ENCODE data around the gene HYLS1. TPM values are rescaled to one million over a fixed set of nuclear protein-coding genes. Genes with fewer than 3 reads are reported as not detected.

The HYLS1 gene
- total RNA-seq, 1 donor from 2014 or later, result 4.5 TPM

DNA sequence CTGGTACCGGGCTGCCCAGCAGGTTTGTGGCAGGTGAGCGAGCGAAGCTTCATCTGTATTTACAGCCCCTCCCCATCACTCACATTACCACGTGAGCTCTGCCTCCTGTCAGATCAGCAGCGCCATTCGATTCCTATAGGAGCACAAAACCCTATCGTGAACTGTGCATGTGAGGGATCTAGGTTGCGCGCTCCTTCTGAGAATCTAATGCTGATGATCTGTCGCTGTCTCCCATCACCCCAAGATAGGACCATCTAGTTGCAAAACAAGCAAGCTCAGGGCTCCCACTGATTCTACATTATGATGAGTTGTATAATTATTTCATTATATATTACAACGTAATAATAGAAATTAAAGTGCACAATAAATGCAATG is 42.6 kb downstream of the HYLS1 start:
- Mint-ChIP-seq H3K36me3 (ENCODE audit: low read depth) (no peaks in the 10 kb centered on the region), H3K4me3 (ENCODE audit: unreplicated experiment) (no peak overlapping the region), H3K4me1 (ENCODE audit: low read depth) (peaks cover 8% of the 10 kb centered on the region), H3K27me3 (ENCODE audit: low read depth) (peaks cover 23% of the 10 kb centered on the region), H3K27ac (ENCODE audit: unreplicated experiment) (no peak overlapping the region), H3K9me3 (ENCODE audit: low read depth) (no peaks in the 10 kb centered on the region)
- no peak for DNase-seq (ENCODE audit: low spot score)
- TF ChIP-seq, protein P1, sequence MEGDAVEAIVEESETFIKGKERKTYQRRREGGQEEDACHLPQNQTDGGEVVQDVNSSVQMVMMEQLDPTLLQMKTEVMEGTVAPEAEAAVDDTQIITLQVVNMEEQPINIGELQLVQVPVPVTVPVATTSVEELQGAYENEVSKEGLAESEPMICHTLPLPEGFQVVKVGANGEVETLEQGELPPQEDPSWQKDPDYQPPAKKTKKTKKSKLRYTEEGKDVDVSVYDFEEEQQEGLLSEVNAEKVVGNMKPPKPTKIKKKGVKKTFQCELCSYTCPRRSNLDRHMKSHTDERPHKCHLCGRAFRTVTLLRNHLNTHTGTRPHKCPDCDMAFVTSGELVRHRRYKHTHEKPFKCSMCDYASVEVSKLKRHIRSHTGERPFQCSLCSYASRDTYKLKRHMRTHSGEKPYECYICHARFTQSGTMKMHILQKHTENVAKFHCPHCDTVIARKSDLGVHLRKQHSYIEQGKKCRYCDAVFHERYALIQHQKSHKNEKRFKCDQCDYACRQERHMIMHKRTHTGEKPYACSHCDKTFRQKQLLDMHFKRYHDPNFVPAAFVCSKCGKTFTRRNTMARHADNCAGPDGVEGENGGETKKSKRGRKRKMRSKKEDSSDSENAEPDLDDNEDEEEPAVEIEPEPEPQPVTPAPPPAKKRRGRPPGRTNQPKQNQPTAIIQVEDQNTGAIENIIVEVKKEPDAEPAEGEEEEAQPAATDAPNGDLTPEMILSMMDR (IDR thresholded peaks at IDR 0.05), result no peak

DNA sequence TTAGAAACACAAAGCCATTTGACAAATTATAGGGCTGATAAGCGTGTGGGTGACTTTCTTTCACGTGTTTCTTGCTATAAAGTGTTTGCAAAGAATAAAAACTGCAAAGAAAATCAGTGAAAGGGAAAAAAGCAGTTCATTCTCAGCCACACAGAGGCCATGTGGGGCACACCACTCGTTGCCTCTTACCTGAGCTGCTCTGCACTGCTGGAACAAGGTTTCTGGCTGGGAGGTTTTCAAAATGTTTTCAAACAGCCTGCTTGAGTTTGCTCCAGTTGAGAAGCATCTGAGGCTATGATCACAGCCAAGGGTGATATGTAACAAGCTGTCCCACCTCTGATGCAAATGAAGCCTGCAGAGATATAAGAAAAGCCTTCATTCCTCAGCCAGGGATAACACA is 43.6 kb downstream of the HYLS1 start:
- peaks cover 21% of the 10 kb centered on the region for H3K27me3 Mint-ChIP-seq (ENCODE audit: low read depth)
- no peak overlapping the region for H3K27ac Mint-ChIP-seq (ENCODE audit: unreplicated experiment)
- H3K9me3 Mint-ChIP-seq (ENCODE audit: low read depth), result no peaks in the 10 kb centered on the region
- no peak for DNase-seq (ENCODE audit: low spot score)
- H3K36me3 Mint-ChIP-seq (ENCODE audit: low read depth), result no peaks in the 10 kb centered on the region
- no peaks in the 10 kb centered on the region for H3K4me1 Mint-ChIP-seq (ENCODE audit: low read depth)
- H3K4me3 Mint-ChIP-seq (ENCODE audit: unreplicated experiment), result no peak overlapping the region
- TF ChIP-seq, protein P1 (IDR thresholded peaks at IDR 0.05), result no peak

DNA sequence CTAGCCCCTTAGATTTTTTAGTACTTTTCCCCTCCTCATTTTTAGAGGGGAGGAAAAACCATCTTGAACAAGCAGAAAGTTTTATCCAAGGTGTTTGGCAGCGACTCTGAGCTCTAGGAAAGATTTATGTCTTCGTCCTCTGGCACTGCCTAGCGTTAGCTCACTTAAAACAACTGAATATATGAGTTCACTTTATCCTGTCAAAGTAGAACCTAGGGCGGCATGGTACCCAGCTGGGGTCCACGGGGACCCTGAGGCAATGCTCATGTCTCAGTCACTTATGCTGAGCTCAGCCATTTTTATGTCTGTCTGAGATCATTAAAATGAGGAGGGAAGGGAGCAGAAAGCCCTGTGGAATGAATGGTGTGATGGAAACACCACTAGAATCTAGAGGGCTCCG is 44.2 kb downstream of the HYLS1 start:
- H3K9me3 Mint-ChIP-seq (ENCODE audit: low read depth), result no peaks in the 10 kb centered on the region
- DNase-seq (ENCODE audit: low spot score), result no peak
- TF ChIP-seq, protein P1 (IDR thresholded peaks at IDR 0.05), result no peak
- no peaks in the 10 kb centered on the region for H3K4me1 Mint-ChIP-seq (ENCODE audit: low read depth)
- H3K36me3 Mint-ChIP-seq (ENCODE audit: low read depth), result no peaks in the 10 kb centered on the region
- no peak overlapping the region for H3K4me3 Mint-ChIP-seq (ENCODE audit: unreplicated experiment)
- H3K27ac Mint-ChIP-seq (ENCODE audit: unreplicated experiment), result no peak overlapping the region
- H3K27me3 Mint-ChIP-seq (ENCODE audit: low read depth), result peaks cover 19% of the 10 kb centered on the region

DNA sequence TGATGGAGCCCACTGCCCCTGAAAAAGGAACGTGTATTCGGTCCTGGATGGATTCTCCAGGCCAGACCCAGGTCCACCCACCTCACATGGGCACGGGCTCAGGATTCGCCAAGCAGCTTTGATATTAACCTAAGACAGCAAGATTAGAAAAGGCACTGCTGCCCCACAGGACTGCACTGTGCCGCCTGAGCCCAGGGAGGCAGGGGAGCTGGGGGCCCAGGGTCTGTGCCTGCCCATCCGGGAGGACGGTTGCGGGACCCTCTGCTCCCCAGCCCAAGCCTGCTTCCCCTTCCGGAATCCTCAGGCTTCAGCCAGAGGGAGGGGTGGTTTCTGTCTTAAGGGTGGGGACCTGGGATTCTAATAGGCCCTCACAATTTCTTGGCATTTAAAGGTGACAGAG is 44.8 kb downstream of the HYLS1 start:
- H3K27me3 Mint-ChIP-seq (ENCODE audit: low read depth), result peaks cover 14% of the 10 kb centered on the region
- no peaks in the 10 kb centered on the region for H3K36me3 Mint-ChIP-seq (ENCODE audit: low read depth)
- H3K27ac Mint-ChIP-seq (ENCODE audit: unreplicated experiment), result no peak overlapping the region
- DNase-seq (ENCODE audit: low spot score), result no peak
- TF ChIP-seq, protein P1 (IDR thresholded peaks at IDR 0.05), result no peak
- no peaks in the 10 kb centered on the region for H3K9me3 Mint-ChIP-seq (ENCODE audit: low read depth)
- no peaks in the 10 kb centered on the region for H3K4me1 Mint-ChIP-seq (ENCODE audit: low read depth)
- no peak overlapping the region for H3K4me3 Mint-ChIP-seq (ENCODE audit: unreplicated experiment)

DNA sequence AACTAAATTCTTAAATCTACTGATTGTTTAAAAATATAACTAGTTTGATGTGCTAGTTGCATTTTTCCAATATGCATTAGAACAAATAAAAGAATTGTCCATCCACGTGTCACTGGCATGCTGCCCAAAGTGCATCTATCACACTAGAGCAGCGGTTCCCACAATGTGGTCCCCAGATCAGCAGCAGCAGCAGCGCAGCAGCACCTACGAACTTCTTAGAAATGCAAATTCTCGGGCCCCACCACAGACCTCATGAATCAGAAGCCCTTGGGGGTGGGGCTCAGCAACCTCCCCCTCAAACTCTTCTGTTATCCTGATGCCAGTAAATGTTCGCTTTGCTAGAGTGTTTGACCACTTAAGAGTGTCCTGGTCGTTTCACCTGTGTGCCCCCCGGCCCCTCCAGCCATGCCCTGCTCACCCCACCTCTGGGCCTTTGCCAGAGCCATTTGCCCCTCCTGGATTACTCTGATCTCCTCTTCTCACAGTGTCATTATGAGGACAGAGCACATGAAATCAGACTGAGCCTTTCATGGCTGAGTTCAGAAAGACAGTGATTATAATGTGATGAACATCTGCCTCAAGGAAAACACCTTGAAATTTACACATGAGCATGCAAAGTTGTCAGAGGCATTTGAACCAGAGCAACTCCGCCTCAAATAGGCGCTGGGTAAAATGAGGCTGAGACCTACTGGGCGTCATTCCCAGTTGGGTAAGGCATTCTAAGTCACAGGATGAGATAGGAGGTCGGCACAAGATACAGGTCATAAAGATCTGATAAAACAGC is 45.8 kb downstream of the HYLS1 start:
- Mint-ChIP-seq H3K4me1 (ENCODE audit: low read depth) (no peaks in the 10 kb centered on the region), H3K27ac (ENCODE audit: unreplicated experiment) (no peak overlapping the region), H3K36me3 (ENCODE audit: low read depth) (no peaks in the 10 kb centered on the region), H3K4me3 (ENCODE audit: unreplicated experiment) (no peak overlapping the region), H3K9me3 (ENCODE audit: low read depth) (no peaks in the 10 kb centered on the region), H3K27me3 (ENCODE audit: low read depth) (peaks cover 14% of the 10 kb centered on the region)
- TF ChIP-seq, protein P1 (IDR thresholded peaks at IDR 0.05), result no peak
- DNase-seq (ENCODE audit: low spot score), result no peak
